Central memory CD4-positive, alpha-beta T cell (primary cell): Measurements from ENCODE around the gene LRRFIP2.
"Not testable (repeated sequence)": the region's sequence is repeated elsewhere in the genome, so short reads cannot be mapped to it uniquely, and the experiment has no call there.

ENCODE experiments used
- DNase-seq: peaks from one replicate; pipeline ENCODE4 v3.0.0; 2022

LRRFIP2 gene

DNA sequence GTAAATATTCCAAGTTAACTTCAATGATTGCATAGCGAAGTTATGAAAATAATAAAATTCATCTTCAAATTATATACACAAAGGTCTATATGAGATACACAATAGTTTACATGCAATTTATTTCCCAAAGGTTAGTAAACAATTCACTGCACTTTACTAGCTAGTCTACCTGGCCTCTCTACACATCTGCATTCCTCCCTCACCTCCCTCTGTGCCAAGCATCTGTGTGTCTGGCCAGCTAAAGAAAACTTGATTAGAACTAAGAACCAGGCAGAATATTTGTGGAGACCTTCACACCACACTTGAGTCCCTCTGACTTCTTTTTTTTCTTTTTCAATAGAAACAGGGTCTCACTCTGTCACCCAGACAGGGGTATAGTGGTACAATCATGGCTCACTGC is 61.4 kb downstream of the LRRFIP2 start:
- no peak for DNase-seq

DNA sequence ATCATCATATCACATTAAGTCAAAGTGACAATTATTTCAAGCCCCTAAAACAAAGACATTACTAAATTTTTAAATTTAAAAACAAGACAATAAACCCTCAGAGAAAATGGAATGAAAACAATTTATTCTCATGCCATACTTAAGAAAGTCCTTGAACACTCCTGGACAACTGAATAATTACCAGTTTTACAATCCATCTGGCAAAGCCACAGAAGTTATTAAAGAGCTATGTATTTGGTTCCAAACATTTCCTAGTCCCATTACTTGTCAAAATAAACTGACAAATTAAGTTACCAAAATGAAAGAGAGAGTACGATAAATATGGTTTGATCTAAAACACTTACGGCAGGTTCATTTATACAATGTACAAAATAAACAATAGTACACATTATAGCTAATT is 63.2 kb downstream of the LRRFIP2 start:
- DNase-seq = no peak

DNA sequence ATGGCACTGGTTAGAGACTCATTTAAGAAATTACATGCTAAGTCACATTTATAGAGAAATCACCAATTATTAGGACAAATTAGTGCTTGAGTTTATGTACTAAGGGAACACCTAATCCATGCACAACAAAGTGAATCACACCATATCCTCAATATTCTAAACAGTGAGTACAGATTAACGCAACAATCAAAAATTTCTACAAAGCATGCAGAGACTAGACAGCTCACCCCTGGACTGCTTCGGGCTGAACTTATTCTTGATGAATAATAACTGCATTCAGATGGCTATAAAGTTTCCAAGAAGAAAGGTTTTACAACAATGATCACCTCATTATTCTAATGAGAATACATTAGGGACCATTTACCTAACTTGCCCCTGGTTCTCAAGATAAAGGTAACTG is 66.5 kb downstream of the LRRFIP2 start:
- DNase-seq = no peak

DNA sequence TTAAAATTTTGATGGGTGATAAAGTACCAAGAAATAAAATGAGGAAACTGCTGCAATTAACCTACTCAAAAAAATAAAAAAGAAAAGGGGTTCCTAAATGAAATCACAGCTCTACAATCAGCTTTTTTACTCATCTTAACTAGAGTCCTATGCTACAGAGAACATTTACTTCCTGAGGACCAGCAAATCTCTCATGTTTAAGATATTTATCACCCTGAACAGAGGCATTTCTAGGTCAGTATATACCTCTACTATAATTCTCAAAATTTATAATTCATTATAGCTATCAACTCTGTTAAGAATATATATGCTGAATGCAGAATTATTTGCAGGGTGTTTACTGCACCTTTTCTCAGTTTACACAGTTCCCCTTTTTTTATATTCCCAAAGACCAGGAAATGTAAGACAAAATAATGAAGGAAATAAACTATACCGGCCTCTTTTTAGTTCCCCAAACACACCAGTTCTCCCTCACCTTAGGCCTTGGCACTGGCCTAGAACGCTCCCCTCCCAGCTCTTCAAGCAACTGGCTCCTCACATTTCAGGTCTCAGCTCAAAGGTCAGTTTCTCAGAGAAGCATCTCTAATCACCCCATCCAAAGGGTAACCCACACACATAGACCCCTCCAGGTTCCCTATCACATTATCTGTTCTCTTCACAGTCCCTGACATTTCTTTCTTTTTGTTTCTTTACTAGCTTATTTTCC is 71.1 kb downstream of the LRRFIP2 start:
- no peak for DNase-seq

DNA sequence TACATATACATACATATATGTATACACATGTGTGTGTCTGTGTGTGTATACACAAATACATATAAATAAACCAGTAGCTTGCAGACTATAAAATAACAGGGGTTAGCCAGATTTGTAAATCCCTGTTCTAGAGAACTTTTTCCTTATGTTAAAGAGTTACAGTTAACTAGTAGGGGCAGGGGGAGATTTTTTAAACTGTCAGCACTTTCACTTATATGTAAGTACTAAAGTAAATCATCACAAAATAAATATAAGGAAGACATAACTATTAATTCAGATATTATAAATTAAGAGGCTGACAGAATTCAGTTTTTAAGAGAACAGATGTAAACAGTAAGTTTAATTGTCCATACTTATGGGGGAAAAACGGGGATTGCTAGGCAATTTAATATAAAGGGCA is 74.0 kb downstream of the LRRFIP2 start:
- no peak for DNase-seq

DNA sequence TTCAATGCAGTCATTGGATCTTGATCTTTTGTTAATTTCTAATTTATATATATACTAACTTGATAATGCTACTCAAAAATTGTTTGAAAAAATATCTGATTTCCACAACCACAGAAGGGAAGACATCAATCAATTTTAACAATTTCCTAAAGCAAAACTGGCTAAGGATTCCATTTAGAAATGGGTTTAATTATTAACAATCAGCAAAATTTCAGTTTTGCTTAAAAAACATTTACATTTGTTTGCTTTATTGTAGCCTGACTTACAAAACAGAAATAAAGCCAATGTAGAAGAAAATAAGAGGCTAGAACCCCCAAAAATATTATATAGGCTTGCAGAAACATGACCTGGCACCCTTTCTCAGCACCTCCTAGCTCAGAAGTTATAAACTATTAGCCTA is 74.9 kb downstream of the LRRFIP2 start:
- DNase-seq = no peak

DNA sequence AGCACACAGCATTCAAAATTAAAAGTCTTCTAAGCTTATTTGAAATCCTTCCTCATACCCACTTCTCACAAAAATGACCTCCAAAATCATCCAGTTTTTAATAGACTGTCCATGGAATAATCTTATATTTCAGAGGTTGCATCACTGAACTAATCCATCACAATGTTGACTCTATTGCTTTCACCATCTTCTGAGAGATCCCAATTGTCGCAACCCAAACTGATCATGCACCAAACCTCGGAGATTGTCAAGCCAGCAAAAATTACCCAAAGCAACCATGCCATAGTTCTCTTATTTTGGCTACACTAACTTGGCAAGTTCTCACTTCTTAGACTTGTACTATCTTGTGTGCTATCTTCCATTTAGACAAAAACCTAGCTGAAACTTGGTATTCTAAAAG is 75.5 kb downstream of the LRRFIP2 start:
- no peak for DNase-seq

DNA sequence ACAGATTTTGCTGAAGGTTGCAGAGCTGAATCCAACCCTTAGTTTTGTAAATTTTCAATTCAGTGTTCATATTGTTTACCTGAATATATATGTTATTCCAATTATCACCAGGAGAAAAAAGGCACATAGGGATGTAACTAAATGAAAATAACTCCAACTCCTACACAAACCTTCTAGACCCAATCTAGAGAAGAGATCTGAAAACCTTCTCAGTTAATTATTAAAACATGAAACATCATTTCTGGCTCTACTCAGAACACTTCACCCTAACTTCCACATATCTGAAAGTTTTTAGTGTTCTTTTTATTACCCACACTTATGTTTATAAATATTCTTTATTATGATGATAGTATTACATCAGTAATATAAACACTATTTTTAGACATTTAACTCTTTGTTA is 76.6 kb downstream of the LRRFIP2 start:
- DNase-seq = no peak

DNA sequence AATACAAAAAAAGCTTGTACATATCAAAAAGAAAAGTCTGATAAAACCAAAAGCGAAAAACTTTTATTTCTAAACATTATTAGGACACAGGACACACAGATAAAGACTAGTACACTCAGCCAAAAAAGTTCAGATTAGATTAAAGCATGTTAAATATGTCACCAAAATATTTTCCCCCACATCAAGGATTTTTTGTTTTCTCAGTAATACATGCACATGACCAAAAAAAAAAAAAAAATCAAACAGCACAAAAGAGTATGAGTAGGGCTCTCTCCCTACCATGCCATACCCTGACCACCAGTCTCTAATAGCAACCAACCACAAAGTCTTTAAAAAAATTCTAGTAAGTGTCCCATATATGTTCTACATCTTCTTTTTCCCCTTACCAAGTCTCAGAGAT is 77.4 kb downstream of the LRRFIP2 start:
- DNase-seq = no peak

DNA sequence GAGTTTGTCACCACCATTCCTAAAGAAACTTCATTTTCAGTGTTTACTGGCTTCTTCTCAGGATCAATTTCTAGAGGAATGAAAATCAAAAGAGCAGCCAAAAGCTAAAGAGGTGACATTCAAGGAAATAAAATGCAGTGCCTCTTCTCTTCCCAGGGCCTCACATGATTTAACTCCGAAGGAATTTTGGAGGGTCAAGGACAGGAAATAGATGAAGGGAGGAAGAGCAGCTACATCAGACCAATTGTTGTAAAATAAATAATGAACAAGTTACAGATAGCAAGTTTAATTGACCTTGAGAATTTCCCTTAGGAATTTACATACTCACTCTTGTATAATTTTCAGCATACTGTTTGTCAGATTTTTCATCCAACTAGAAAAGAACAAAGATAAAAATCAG is 78.1 kb downstream of the LRRFIP2 start:
- no peak for DNase-seq

DNA sequence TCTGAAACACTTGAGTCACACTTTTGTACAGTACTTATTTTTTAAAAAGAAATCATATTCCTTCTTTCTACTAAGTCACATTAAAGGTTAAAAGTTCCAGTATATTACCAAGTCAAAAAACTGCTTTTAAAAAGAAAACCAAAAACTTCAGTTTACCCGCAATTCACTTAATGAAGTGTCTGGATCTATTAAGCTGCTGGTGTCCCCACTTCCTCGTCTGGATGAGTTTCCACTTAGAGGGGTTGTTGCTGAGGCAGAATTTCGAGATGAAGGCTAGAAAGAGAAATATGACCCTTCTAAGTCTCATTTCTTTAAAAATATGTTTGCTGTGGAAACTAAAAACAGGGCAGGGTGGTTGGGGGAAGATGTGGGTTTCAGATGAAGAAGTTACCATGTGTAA is 79.7 kb downstream of the LRRFIP2 start:
- DNase-seq = no peak

DNA sequence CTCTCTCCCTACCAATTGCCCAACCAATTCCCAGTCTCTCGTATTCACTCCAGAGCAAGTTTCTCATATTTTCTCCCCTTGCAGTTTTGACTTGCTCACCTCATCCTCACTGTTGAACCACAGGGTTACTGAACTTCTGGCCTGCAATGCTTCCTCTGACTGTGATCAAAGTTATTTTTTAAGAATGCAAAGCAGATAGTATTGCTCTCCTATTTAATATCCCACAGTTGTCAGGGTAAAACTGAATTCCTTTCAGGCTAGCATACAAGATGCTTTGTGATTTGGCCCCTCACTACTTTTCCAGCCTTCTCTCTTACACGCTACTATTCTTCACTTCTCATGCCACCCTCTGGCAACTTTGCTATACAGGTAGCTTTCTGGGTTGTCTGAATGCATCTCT is 80.9 kb downstream of the LRRFIP2 start:
- DNase-seq = no peak

DNA sequence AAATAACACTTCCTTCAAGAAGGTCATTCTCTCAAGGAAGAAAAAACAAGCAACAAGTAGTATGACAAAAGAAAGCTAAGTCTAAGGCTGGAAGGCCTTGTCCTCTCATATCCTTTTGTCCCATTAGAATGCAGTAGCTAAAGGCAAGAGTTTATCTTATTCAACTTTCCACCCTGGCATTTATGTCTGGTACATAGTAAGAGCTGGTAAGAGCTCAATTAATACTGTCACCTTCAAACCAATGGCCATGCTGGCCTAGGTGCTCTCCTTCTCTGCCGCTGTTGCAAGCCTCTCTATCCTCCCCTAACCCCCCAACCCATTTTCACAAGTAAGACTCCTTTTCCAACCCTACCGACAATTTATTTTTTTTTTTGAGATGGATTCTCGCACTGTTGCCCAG is 81.9 kb downstream of the LRRFIP2 start:
- no peak for DNase-seq

DNA sequence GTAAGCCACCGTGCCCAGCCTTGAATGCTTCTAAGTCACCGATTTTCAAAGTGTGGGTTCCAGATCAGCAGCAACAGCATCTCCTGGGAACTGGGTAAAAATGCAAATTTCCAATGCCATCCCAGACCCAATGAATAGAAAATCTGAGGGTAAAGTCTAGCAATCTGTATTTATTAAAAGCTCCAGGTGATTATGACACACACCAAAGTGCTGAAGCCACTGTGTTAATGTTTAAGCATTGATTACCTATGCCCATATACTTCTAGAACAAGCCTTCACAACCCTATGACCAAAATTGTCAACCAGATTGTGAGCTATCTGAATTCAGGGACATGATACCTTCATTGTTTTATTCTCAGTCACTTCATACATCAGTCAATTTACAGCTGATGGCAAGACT is 86.5 kb downstream of the LRRFIP2 start:
- no peak for DNase-seq

DNA sequence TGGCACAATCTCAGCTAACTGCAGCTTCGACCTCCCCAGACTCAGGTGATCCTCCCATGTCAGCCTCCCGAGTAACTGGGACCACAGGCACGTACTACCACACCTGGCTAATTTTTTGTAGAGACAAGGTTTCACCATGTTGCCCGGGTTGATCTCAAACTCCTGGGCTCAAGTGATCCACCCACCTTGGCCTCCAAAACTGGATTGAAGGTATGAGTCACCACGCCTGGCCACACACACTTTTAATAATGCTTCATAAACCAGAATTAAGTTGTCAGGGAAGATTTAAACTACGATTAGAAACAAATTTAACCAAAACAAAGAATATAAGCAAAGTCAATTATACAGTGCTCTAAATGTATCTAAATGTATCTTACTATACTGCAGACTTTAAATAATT is 87.5 kb downstream of the LRRFIP2 start:
- no peak for DNase-seq

DNA sequence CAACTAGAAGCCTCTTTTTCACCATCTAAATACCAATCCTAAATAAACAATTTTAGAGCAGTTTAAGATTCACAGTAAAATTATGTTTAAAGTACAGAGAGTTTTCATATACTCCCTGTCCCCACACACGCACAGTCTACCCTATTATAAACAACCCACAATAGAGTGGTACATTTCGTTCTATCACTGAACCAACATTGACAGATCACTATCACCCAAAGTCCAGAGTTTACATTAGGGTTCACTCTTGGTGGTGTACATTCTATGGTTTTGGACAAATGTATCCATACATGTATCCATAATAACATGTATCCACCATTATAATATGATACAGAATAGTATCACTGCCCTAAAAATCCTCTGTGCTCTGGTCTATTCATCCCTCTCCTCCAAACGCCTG is 92.1 kb downstream of the LRRFIP2 start:
- no peak for DNase-seq

DNA sequence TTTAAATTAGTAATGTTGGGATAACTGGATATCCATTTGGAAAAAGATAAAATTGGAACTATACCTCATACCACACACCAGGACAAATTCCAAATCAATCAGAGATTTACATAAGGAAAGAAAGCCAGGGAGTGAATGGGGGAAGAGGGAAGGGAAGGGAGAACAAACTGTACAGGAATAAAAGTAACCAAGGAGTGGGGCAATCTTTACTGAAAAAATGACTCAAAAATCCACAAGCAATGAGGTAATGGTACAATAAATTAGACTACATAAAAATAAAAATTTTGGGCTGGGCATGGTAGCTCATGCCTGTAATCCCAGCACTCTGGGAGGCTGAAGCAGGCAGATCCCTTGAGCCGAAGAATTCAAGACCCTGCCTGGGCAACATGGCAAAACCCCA is 98.4 kb downstream of the LRRFIP2 start:
- no peak for DNase-seq

DNA sequence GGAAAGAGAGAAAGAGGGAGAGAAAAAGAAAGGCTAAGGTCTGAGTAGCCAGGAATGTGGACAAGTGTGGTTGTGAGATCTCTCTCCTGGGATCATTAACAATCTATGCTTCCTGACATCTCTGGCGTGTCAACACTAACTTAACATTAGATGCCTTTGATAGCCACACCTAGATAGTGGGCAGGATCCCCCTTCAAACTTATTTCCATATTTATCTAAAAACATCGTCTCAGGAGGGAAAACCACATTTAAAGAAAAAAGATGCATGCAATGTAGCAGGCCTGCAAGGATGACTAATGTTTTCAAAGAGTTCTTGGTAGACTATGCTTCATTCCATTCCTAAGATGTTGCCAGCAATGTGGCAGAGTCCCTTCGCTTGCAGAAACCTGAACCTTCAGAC is 100.2 kb downstream of the LRRFIP2 start:
- no peak for DNase-seq

DNA sequence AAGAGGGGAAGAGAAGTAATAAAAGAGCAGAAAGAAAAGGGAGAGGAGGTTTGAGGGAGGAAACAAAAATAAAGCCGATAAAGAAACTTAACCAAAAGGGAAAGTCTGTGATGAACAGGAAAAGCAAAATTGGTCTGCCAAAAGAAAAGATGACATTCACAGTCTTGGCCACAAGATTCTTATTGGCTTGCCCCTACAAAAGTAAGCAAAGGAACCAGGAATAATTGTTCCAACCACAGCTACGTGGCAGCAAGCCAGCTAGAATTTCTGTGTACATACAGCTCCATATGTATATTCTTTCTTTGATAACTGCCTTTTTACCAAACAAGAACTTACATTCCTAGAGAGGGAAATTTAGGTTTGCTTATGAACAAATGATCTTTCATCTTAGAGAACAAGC is 101.5 kb downstream of the LRRFIP2 start:
- no peak for DNase-seq

DNA sequence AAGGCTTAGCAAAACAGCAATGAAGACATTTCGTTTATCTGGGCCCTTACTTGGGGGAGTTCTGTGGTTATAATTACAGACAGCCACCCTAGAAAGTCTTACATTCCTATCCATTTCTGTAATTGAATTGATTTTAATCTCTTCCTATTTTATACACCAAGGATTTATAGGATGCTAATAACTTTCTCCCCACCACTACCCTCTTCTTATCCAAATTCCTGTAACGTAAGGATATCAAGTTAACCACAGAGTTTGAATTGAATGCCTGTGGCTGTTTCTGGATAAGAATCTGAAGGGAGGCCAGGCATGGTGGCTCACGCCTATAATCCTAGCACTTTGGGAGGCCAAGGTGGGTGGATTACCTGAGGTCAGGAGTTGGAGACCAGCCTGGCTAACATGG is 102.5 kb downstream of the LRRFIP2 start:
- no peak for DNase-seq

DNA sequence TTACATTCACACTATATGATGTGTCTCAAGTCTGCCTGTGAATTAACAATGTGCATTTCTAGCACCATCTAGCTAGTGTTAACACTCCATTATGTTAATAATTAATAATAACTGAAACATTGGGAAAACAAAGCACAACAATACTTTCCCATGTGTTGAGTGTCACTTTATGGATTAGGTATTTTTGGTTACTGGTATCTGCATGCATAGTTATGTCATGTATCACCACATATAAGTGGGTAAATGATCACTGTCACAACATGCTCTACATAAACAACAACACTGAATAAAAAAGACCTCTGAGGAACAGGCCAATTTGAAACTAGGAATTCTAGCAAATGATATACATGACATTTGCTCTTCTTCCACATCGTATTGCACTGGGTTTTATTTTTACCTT is 106.4 kb downstream of the LRRFIP2 start:
- DNase-seq = no peak

DNA sequence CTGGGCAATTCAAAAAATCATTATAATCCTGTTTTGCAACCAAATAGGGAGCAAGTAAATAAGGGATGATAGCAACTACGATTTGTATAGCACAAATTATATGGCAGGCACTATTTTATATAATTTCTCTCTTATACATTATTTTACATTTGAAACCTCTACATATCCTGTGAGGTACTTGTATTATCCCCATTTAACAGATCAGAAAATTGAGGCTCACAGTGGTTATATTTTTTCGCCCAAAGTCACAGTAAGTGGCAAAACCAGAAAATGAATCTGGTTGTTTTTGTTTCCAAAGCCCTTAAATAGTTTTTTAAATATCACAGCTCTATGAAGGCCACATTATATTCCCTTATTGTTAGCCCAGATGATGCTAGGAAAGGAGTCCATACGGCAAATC is 106.8 kb downstream of the LRRFIP2 start:
- no peak for DNase-seq

DNA sequence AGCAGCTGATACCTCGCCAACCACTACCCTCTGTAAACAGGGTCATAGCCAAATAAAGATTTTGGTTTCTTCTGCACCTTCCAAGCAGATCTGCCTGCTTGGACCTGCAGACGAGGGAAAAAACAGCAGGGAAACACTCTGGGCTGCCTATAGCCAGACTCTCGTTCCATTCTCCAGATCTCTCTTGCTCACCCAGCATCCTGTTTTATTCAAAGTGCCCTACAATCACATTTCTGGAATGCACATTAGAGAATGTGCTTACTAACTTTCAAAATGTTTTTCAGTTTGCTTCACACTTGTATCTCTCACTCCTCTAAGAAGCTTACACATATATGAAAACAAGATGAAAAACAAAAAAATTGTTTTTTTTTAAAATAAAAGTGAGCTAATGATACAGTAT is 109.6 kb downstream of the LRRFIP2 start:
- no peak for DNase-seq

DNA sequence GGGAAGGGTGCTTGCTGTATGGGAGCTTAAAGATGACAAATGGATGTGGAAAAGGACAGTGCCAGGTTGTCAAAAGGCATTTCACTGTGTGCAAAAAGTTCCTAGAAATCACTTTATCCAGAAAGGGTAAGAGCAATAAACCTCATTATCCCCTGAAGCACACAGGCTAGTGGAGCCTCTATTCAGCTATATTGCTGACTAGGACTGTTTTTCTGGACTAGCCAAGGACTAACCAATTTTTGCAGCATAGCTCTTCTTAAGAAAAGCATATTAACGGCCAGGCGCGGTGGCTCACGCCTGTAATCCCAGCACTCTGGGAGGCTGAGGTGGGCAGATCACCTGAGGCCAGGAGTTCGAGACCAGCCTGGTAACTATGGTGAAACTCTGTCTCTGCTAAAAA is 116.3 kb downstream of the LRRFIP2 start:
- no peak for DNase-seq

DNA sequence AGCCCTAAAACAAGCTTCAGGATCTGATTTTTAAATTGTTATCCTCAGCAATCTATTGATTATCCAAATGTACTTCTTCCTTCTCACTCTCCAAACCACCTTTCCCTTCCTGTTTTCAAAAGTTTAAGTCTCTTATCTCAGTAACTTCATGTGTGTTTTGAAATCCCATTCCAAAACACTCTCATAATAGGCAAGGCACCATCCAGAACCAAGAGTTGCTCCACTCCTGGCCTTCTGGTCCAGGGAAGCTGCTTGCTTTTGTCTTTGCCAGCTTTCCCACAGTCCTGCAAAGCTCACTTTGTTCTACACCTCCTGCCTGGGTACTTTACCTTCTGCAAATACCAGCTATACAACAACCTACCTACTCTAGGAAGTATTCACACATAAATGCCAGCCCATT is 117.6 kb downstream of the LRRFIP2 start:
- no peak for DNase-seq

DNA sequence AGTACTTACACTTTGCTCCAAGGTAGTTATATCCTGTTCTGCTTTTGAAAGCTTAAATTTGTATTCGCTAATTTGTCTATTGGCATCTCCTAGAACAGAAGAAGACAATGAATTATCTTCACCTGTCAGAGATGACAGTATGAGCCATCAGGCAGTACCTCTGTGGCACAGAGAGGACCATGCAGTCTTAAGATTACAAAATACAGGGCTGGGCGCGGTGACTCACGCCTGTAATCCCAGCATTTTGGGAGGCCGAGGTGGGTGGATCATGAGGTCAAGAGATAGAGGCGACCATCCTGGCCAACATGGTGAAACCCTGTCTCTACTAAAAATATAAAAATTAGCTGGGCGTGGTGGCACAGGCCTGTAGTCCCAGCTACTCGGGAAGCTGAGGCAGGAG is 119.3 kb downstream of the LRRFIP2 start:
- not testable (repeated sequence) for DNase-seq
